PFSK-1 (cell line): Measurements from ENCODE around the gene KCNIP1.

Source experiments
- FOXP2 ChIP-seq: optimal IDR thresholded peaks from 2 replicates; pipeline ENCODE3; 2011; ENCODE audit warnings: borderline replicate concordance, control low read depth, inconsistent platforms; ENCODE audit not compliant: insufficient read depth; ENCODE audit errors: extremely low read length, extremely low read depth
- POLR2AphosphoS5 ChIP-seq: IDR thresholded peaks from 2 replicates; pipeline ENCODE4 v1.6.1; 2012; ENCODE audit warnings: low read depth, mild to moderate bottlenecking, control low read depth, low read length, moderate library complexity
- REST ChIP-seq, 2 experiments: IDR thresholded peaks; 2 replicates each; pipeline versions ENCODE4 v1.6.1 to v1.8.0; 2011 to 2012; ENCODE audit warnings: low read depth in 2 of 2, low read length in 2 of 2, control low read depth in 1 of 2, inconsistent platforms in 1 of 2, mild to moderate bottlenecking in 1 of 2, moderate library complexity in 1 of 2; ENCODE audit not compliant: insufficient read depth in 1 of 2
- SIN3A ChIP-seq: IDR thresholded peaks from 2 replicates; pipeline ENCODE4 v1.6.1; 2012; ENCODE audit warnings: mild to moderate bottlenecking, low read length, moderate library complexity, borderline replicate concordance; ENCODE audit not compliant: insufficient read depth
- TAF1 ChIP-seq: IDR thresholded peaks from 2 replicates; pipeline ENCODE4 v1.6.1; 2012; ENCODE audit warnings: low read length, control low read depth, borderline replicate concordance; ENCODE audit not compliant: insufficient read depth

The KCNIP1 gene

GRCh38 chr5:170628691-170629565 is 125.1 kb downstream of the KCNIP1 start:
- TF ChIP-seq REST (IDR thresholded peaks at IDR 0.05; ENCODE audit: insufficient read depth in 1 of 2, low read depth in 2 of 2, low read length in 2 of 2) (no peak), TAF1 (no peak), SIN3A (no peak), POLR2AphosphoS5 (no peak), FOXP2 (no peak)

GRCh38 chr5:170629566-170630175 is 125.9 kb downstream of the KCNIP1 start:
- no peak for TF ChIP-seq SIN3A
- TF ChIP-seq FOXP2 = no peak
- no peak for TF ChIP-seq TAF1
- no peak for TF ChIP-seq POLR2AphosphoS5
- no peak for TF ChIP-seq REST (IDR thresholded peaks at IDR 0.05; ENCODE audit: insufficient read depth in 1 of 2, low read depth in 2 of 2, low read length in 2 of 2)

- no peak for TF ChIP-seq FOXP2
- no peak for TF ChIP-seq POLR2AphosphoS5
- TF ChIP-seq REST (IDR thresholded peaks at IDR 0.05; ENCODE audit: insufficient read depth in 1 of 2, low read depth in 2 of 2, low read length in 2 of 2) = no peak
- TF ChIP-seq SIN3A = no peak
- TF ChIP-seq TAF1 = no peak
Measured at GRCh38 chr5:170630226-170630625, 126.4 kb downstream of the KCNIP1 start.

- no peak for TF ChIP-seq FOXP2
- no peak for TF ChIP-seq REST (IDR thresholded peaks at IDR 0.05; ENCODE audit: insufficient read depth in 1 of 2, low read depth in 2 of 2, low read length in 2 of 2)
- TF ChIP-seq TAF1 = no peak
- no peak for TF ChIP-seq POLR2AphosphoS5
- no peak for TF ChIP-seq SIN3A
Measured at GRCh38 chr5:170630711-170631141, 126.9 kb downstream of the KCNIP1 start.
